IPS-15b (cell line): ENCODE results near the gene ACTR10.
"Not testable (repeated sequence)": the region's sequence is repeated elsewhere in the genome, so short reads cannot be mapped to it uniquely, and the experiment has no call there.

Source experiments
- H3K27me3 ChIP-seq: one replicate; pipeline ENCODE4 v1.6.1; 2013; ENCODE audit warnings: low read length; ENCODE audit not compliant: control insufficient read depth, insufficient read depth
- H3K36me3 ChIP-seq: one replicate; pipeline ENCODE4 v1.6.1; 2013; ENCODE audit warnings: low read length; ENCODE audit not compliant: control insufficient read depth, insufficient read depth
- H3K4me1 ChIP-seq: one replicate; pipeline ENCODE4 v1.6.1; 2013; ENCODE audit warnings: mild to moderate bottlenecking, low read length; ENCODE audit not compliant: control insufficient read depth, insufficient read depth
- H3K4me3 ChIP-seq: one replicate; pipeline ENCODE4 v1.5.1; 2013; ENCODE audit warnings: low read depth, low read length
- H3K9ac ChIP-seq: one replicate; pipeline ENCODE4 v1.6.1; 2013; ENCODE audit warnings: low read depth, mild to moderate bottlenecking, low read length
- H3K9me3 ChIP-seq: one replicate; pipeline ENCODE4 v1.6.1; 2013; ENCODE audit warnings: mild to moderate bottlenecking, low read length; ENCODE audit not compliant: control insufficient read depth, insufficient read depth

The ACTR10 gene

GRCh38 chr14:58238252-58239243 is 38.6 kb downstream of the ACTR10 start:
- no peaks in the 10 kb centered on the region for H3K27me3 ChIP-seq
- H3K36me3 ChIP-seq = no peaks in the 10 kb centered on the region
- no peaks in the 10 kb centered on the region for H3K9me3 ChIP-seq
- peak overlapping the region; percentile 43 for H3K4me3 ChIP-seq
- peaks cover 12% of the 10 kb centered on the region for H3K4me1 ChIP-seq
- H3K9ac ChIP-seq = no peak overlapping the region

- H3K36me3 ChIP-seq = no peaks in the 10 kb centered on the region
- H3K9ac ChIP-seq = no peak overlapping the region
- H3K4me1 ChIP-seq = peaks cover 14% of the 10 kb centered on the region
- H3K27me3 ChIP-seq = no peaks in the 10 kb centered on the region
- H3K4me3 ChIP-seq = peak overlapping the region; percentile 91
- H3K9me3 ChIP-seq = no peaks in the 10 kb centered on the region
Measured at GRCh38 chr14:58239244-58240195, 39.6 kb downstream of the ACTR10 start.

GRCh38 chr14:58243790-58244555 is 44.0 kb downstream of the ACTR10 start:
- Histone ChIP-seq H3K9ac (peak overlapping the region; percentile 72), H3K4me1 (peaks cover 8% of the 10 kb centered on the region)

GRCh38 chr14:58244556-58245387 is 44.8 kb downstream of the ACTR10 start, which contains the start of gene PSMA3:
Gene PSMA3 (plus strand): TSS chr14:58244843. CDS start chr14:58244921, 78 bp downstream.
- H3K36me3 ChIP-seq = no peaks in the 10 kb centered on the region
- H3K4me3 ChIP-seq = peak within 1 kb of the TSS; percentile 72
- H3K9me3 ChIP-seq = no peaks in the 10 kb centered on the region
- H3K4me1 ChIP-seq = peaks cover 5% of the 10 kb centered on the region
- H3K9ac ChIP-seq = peak within 1 kb of the TSS; percentile 97
- no peaks in the 10 kb centered on the region for H3K27me3 ChIP-seq

More at GRCh38 chr14:58243790-58244555, 44.0 kb downstream of the ACTR10 start:
- Histone ChIP-seq H3K27me3 (no peaks in the 10 kb centered on the region), H3K36me3 (no peaks in the 10 kb centered on the region), H3K9me3 (no peaks in the 10 kb centered on the region), H3K4me3 (peak overlapping the region; percentile 72)

GRCh38 chr14:58245562-58245961 is 45.6 kb downstream of the ACTR10 start:
- Histone ChIP-seq H3K9ac (peak overlapping the region; percentile 97), H3K4me3 (peak overlapping the region; percentile 66)

GRCh38 chr14:58249611-58250010 is 49.7 kb downstream of the ACTR10 start:
- peaks cover 12% of the 10 kb centered on the region for H3K36me3 ChIP-seq
- no peaks in the 10 kb centered on the region for H3K4me1 ChIP-seq
- no peaks in the 10 kb centered on the region for H3K27me3 ChIP-seq
- no peaks in the 10 kb centered on the region for H3K9me3 ChIP-seq
- H3K4me3 ChIP-seq = no peak overlapping the region
- H3K9ac ChIP-seq = no peak overlapping the region

More at GRCh38 chr14:58245562-58245961, 45.6 kb downstream of the ACTR10 start:
- Histone ChIP-seq H3K36me3 (no peaks in the 10 kb centered on the region), H3K27me3 (no peaks in the 10 kb centered on the region), H3K4me1 (peaks cover 5% of the 10 kb centered on the region), H3K9me3 (no peaks in the 10 kb centered on the region)

DNA sequence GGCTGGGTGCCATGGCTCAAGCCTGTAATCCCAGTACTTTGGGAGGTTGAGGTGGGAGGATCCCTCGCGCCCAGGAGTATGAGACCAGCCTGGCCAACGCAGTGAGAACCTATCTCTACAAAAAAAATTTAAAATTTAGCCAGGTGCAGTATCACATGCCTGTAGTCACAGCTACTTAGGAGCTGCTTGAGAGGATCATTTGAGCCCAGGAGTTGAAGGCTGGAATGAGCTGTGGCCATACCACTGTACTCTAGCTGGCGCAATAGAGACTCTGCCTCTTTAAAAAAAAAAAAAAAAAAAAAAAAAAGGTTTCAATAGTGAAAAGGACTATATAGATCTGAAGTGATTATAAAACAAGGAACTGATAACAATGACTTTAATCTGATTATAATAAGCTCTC is 58.2 kb downstream of the ACTR10 start:
- no peak overlapping the region for H3K4me3 ChIP-seq
- no peak overlapping the region for H3K9ac ChIP-seq
- peaks cover 39% of the 10 kb centered on the region for H3K36me3 ChIP-seq
- no peaks in the 10 kb centered on the region for H3K27me3 ChIP-seq
- H3K4me1 ChIP-seq = no peaks in the 10 kb centered on the region
- H3K9me3 ChIP-seq = no peaks in the 10 kb centered on the region

- not testable (repeated sequence) for H3K9ac ChIP-seq, H3K9me3 ChIP-seq, H3K27me3 ChIP-seq, H3K4me3 ChIP-seq, H3K4me1 ChIP-seq
- H3K36me3 ChIP-seq = peaks cover 38% of the 10 kb centered on the region
Measured at GRCh38 chr14:58262005-58262404, 62.1 kb downstream of the ACTR10 start.

DNA sequence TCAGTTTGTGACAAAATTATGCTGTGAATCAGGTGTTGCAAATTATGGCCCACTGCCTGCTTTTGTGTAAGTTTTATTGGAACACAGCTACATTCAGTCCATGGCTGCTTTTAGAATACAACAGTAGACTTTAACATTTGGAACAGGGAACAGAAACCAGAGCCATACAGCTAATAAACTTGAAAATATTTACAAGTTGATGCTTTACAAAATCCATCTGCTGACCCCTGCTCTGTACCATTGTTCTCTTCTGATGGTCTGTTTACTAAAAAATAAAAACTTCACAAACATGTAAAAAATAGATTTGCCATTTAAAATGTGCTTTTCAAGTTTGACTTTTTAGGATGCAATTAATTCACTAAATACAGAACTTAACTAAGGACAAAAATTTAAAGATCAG is 65.5 kb downstream of the ACTR10 start:
- H3K4me3 ChIP-seq = no peak overlapping the region
- no peaks in the 10 kb centered on the region for H3K27me3 ChIP-seq
- H3K4me1 ChIP-seq = no peaks in the 10 kb centered on the region
- H3K9me3 ChIP-seq = no peaks in the 10 kb centered on the region
- peaks cover 39% of the 10 kb centered on the region for H3K36me3 ChIP-seq
- no peak overlapping the region for H3K9ac ChIP-seq

DNA sequence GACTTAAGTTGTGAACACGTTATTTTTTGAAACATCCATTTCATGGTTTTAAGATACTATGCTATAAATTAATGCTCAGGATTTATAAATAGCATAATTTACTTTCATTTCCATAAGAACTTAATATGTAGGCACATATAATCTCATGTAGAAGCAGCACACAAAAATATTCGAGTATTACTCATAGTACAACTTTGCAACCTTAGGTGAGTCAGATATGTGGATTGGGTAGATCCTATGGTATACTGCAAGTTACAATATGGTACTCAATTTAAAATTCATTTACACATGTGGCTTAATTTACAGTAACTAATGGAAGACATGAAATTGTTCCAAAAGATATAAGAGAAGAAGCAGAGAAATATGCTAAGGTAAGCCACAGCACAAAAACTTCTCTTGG is 70.7 kb downstream of the ACTR10 start:
- H3K36me3 ChIP-seq = peaks cover 23% of the 10 kb centered on the region
- no peak overlapping the region for H3K9ac ChIP-seq
- H3K4me3 ChIP-seq = no peak overlapping the region
- H3K9me3 ChIP-seq = no peaks in the 10 kb centered on the region
- H3K4me1 ChIP-seq = no peaks in the 10 kb centered on the region
- no peaks in the 10 kb centered on the region for H3K27me3 ChIP-seq
